Aorta (tissue), 5 donors: ENCODE measurements around the gene SH3BP5L. TPM values are rescaled to one million over a fixed set of nuclear protein-coding genes. Genes with fewer than 3 reads are reported as not detected.
"Not testable (repeated sequence)": the region's sequence is repeated elsewhere in the genome, so short reads cannot be mapped to it uniquely, and the experiment has no call there.

Source experiments
- ATAC-seq: fragments of 200-7000 bp; cut with Tn5 transposase; one replicate; pipeline ENCODE4 v1.9.1; 2022; ENCODE audit warnings: moderate library complexity; ENCODE audit not compliant: low FRiP score
- DNase-seq, 2 donors: peaks; one replicate each; pipeline ENCODE4 v3.0.0-alpha.2; 2020
- H3K27ac ChIP-seq, 2 donors: one replicate each; pipeline ENCODE4 v1.5.1; 2013; ENCODE audit warnings: low read length in 2 of 2, mild to moderate bottlenecking in 2 of 2, moderate library complexity in 2 of 2, control low read depth in 1 of 2, inconsistent platforms in 1 of 2, low read depth in 1 of 2
- H3K27me3 ChIP-seq, 2 donors: one replicate each; pipeline ENCODE4 v1.6.1; 2013; ENCODE audit warnings: control low read depth in 1 of 2, low read length in 1 of 2, mild to moderate bottlenecking in 1 of 2, moderate library complexity in 1 of 2; ENCODE audit not compliant: insufficient read depth in 2 of 2, control insufficient read depth in 1 of 2
- H3K36me3 ChIP-seq, 2 donors: one replicate each; pipeline ENCODE4 v1.6.1; 2013; ENCODE audit warnings: control low read depth in 1 of 2, low read length in 1 of 2, mild to moderate bottlenecking in 1 of 2; ENCODE audit not compliant: insufficient read depth in 2 of 2, control insufficient read depth in 1 of 2
- H3K4me1 ChIP-seq, 2 donors: one replicate each; pipeline ENCODE4 v1.6.1; 2013; ENCODE audit warnings: low read length in 2 of 2, control low read depth in 1 of 2, mild to moderate bottlenecking in 1 of 2, moderate library complexity in 1 of 2; ENCODE audit not compliant: insufficient read depth in 2 of 2, control insufficient read depth in 1 of 2
- H3K4me3 ChIP-seq, 2 donors: one replicate each; pipeline ENCODE4 v1.5.1; 2013; ENCODE audit warnings: low read length in 2 of 2, control low read depth in 1 of 2, mild to moderate bottlenecking in 1 of 2
- H3K9me3 ChIP-seq: one replicate; pipeline ENCODE4 v1.6.1; 2013; ENCODE audit warnings: mild to moderate bottlenecking, low read length; ENCODE audit not compliant: control insufficient read depth
- WGBS, 2 donors: extraction: QIAGEN DNeasy Blood & Tissue Kit; methylation state at CpG; one replicate each; pipeline ENCODE4 v1.1.7; 2013; 5-methylcytosine and 5-hydroxymethylcytosine counted together
- intact Hi-C, 2 donors: fragments of 100-400 bp; cut with DNase I; formaldehyde crosslinking; loops; one replicate each; pipeline versions ENCODE4 v1.14.2 to v1.15.0; 2022
- polyA plus RNA-seq, 2 donors: library from polyadenylated mRNA; stranded (reverse); fragments of 200-250 nt; gene quantifications; one replicate each; pipeline ENCODE4 v1.2.3, GENCODE V29; 2013
- total RNA-seq, 2 donors: library from RNA; stranded (reverse); fragmentation: NEBNext Ultra II Directional; extraction: Animal tissue kit (Norgen Biotek cat#: 25700); gene quantifications; one replicate each; pipeline ENCODE4 v1.2.1, GENCODE V29; 2021
- donor health status: healthy with polysubstance abuse.
- donor health status: Bipolar disorder and iron deficiency.
- donor health status: DM: no; HTN: no; CAD: no.
- donor health status: DM: no; HTN: no; CAD: no.
- donor health status: DM: yes; HTN: yes; CAD: no.

SH3BP5L gene
- total and polyA plus RNA-seq, 4 donors = 11.8 to 25.1 (median 19.0) TPM

GRCh38 chr1:248789337-248789736 is 36.4 kb downstream of the SH3BP5L start:
- 63 to 76% methylated on average over 2 of the region's 2 CpGs for WGBS, 2 donors
- H3K27me3 ChIP-seq, H3K9me3 ChIP-seq, H3K36me3 ChIP-seq, intact Hi-C loops, DNase-seq, H3K4me1 ChIP-seq, H3K27ac ChIP-seq, H3K4me3 ChIP-seq, ATAC-seq: not testable (repeated sequence)

GRCh38 chr1:248788327-248788726 is 37.4 kb downstream of the SH3BP5L start:
- H3K27me3 ChIP-seq = no peaks in the 10 kb centered on the region
- DNase-seq = no peak
- no peak overlapping the region for H3K4me3 ChIP-seq
- H3K9me3 ChIP-seq = no peaks in the 10 kb centered on the region
- no peak overlapping the region for H3K27ac ChIP-seq
- intact Hi-C loops = no loop called here
- no peaks in the 10 kb centered on the region for H3K4me1 ChIP-seq
- WGBS, 2 donors = 75 to 86% methylated on average over 3 of the region's 3 CpGs
- no peak for ATAC-seq
- H3K36me3 ChIP-seq = no peaks in the 10 kb centered on the region

DNA sequence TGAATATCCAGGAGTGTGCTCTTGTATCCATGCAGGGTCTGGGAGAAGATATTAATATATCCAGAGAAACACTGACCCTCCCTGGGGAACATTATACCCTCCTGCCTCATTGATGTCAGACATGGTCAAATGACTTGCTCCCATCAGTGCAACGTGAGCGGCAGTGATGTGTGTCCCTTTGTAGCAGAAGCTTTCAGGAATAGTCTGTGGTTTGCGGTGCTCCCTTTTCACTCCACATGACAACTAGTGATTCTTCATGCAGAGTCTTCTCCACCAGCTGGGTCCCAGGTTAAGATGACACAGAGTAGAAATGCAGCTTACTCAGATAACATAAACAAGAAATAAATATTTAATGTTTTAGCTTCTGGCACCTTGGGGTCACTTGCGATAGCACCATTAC is 38.3 kb downstream of the SH3BP5L start:
- no peak overlapping the region for H3K27ac ChIP-seq
- H3K36me3 ChIP-seq = no peaks in the 10 kb centered on the region
- 87 to 91% methylated on average over 4 of the region's 4 CpGs for WGBS, 2 donors
- intact Hi-C loops = no loop called here
- no peaks in the 10 kb centered on the region for H3K27me3 ChIP-seq
- ATAC-seq = no peak
- no peaks in the 10 kb centered on the region for H3K9me3 ChIP-seq
- DNase-seq = no peak
- H3K4me3 ChIP-seq = no peak overlapping the region
- no peaks in the 10 kb centered on the region for H3K4me1 ChIP-seq

DNA sequence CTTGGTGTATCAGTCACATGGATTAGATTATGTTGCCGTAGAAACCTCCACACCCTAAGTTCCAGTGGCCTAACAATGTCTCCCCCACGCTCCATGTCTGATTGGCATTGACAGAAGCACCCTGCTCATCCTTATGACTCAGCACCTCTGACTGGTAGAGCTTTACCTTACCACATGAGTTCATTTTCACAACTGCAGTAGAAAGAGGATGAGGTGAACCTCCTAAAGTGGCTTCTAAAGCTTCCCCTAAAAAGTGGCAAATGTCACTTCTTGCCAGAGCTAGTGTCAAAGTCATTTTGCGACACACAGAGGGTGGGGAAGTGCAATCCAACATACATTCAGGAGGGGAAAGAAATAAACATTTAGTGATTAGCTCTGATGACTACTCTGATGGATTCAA is 39.6 kb downstream of the SH3BP5L start:
- Histone ChIP-seq H3K4me3 (no peak overlapping the region), H3K36me3 (no peaks in the 10 kb centered on the region), H3K27ac (no peak overlapping the region), H3K4me1 (no peaks in the 10 kb centered on the region), H3K27me3 (no peaks in the 10 kb centered on the region), H3K9me3 (no peaks in the 10 kb centered on the region)
- WGBS, 2 donors = 74 to 78% methylated on average over 3 of the region's 3 CpGs
- ATAC-seq (peak; percentile 48), DNase-seq (no peak)
- intact Hi-C loops = no loop called here

DNA sequence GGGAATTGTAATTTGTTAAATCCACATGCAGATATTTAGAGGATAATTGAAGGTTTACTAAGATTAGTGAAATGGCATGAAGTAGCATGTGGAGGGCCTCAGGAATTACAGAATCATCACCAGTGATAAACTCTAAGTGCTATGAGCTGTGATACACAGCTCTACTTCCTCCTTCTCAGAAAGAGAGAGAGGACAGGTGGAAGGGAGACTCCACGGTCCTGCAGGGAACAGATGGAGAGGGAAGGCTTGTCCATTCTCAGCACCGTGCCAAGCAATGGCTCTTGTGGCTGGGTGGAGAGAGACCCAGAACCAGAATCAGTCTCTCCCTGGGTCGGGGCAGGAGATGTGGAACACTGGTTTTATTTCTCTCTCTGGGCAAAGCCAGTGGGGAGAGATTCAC is 42.3 kb downstream of the SH3BP5L start:
- no peaks in the 10 kb centered on the region for H3K27me3 ChIP-seq
- no peak overlapping the region for H3K27ac ChIP-seq
- WGBS, 2 donors = 62 to 71% methylated on average over 3 of the region's 3 CpGs
- H3K36me3 ChIP-seq = no peaks in the 10 kb centered on the region
- DNase-seq = no peak
- intact Hi-C loops = no loop called here
- no peaks in the 10 kb centered on the region for H3K9me3 ChIP-seq
- H3K4me3 ChIP-seq = no peak overlapping the region
- ATAC-seq = no peak
- no peaks in the 10 kb centered on the region for H3K4me1 ChIP-seq

GRCh38 chr1:248782416-248783141 is 43.1 kb downstream of the SH3BP5L start:
- H3K27ac ChIP-seq = no peak overlapping the region
- H3K4me3 ChIP-seq = no peak overlapping the region
- no peaks in the 10 kb centered on the region for H3K9me3 ChIP-seq
- DNase-seq = no peak
- ATAC-seq = no peak
- no peaks in the 10 kb centered on the region for H3K27me3 ChIP-seq
- H3K36me3 ChIP-seq = no peaks in the 10 kb centered on the region
- H3K4me1 ChIP-seq = no peaks in the 10 kb centered on the region
- intact Hi-C loops = no loop called here
- 82 to 87% methylated on average over 16 of the region's 16 CpGs for WGBS, 2 donors

DNA sequence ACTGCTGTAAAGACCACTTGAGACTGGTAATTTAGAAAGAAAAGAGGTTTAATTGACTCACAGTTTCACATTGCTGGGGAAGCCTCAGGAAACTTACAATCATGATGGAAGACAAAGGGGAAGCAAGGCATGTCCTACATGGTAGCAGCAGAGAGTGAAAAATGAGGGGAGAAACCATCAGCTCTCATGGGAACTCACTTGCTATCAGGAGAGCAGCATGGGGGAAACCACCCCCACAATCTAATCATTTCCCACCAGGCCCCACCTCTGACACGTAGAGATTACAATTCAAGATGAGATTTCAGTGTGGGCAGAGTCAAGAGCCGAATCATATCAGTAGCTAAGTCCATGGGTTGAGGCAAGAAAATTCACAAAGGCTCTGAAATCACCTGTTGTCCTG is 46.4 kb downstream of the SH3BP5L start:
- Histone ChIP-seq H3K36me3 (no peaks in the 10 kb centered on the region), H3K27ac (no peak overlapping the region), H3K9me3 (peaks cover 2% of the 10 kb centered on the region), H3K27me3 (no peaks in the 10 kb centered on the region), H3K4me1 (no peaks in the 10 kb centered on the region), H3K4me3 (no peak overlapping the region)
- no peak for ATAC-seq
- 67 to 77% methylated on average over 2 of the region's 2 CpGs for WGBS, 2 donors
- intact Hi-C loops = no loop called here
- DNase-seq = no peak

GRCh38 chr1:248778906-248779305 is 46.8 kb downstream of the SH3BP5L start:
- no peak for ATAC-seq
- 80 to 85% methylated on average over 2 of the region's 2 CpGs for WGBS, 2 donors

GRCh38 chr1:248776991-248777390 is 48.7 kb downstream of the SH3BP5L start:
- DNase-seq = no peak
- H3K36me3 ChIP-seq = no peaks in the 10 kb centered on the region
- H3K4me1 ChIP-seq = no peaks in the 10 kb centered on the region
- no peak for ATAC-seq
- H3K4me3 ChIP-seq = no peak overlapping the region
- peaks cover 2% of the 10 kb centered on the region for H3K9me3 ChIP-seq
- no peak overlapping the region for H3K27ac ChIP-seq
- H3K27me3 ChIP-seq = no peaks in the 10 kb centered on the region
- intact Hi-C loops = no loop called here

More at GRCh38 chr1:248778906-248779305, 46.8 kb downstream of the SH3BP5L start:
- no peaks in the 10 kb centered on the region for H3K4me1 ChIP-seq
- DNase-seq = no peak
- intact Hi-C loops = no loop called here
- H3K36me3 ChIP-seq = no peaks in the 10 kb centered on the region
- no peak overlapping the region for H3K4me3 ChIP-seq
- H3K9me3 ChIP-seq = peaks cover 2% of the 10 kb centered on the region
- no peaks in the 10 kb centered on the region for H3K27me3 ChIP-seq
- no peak overlapping the region for H3K27ac ChIP-seq
